ENCODE measurements around the gene GUCY1A2. TPM values are rescaled to one million over a fixed set of nuclear protein-coding genes. Genes with fewer than 3 reads are reported as not detected.

GUCY1A2 gene
- total and polyA plus RNA-seq, 2 donors from 2014 or later = 0.75 to 16.1 TPM

- Histone ChIP-seq H3K9me3 (ENCODE audit: control insufficient read depth in 2 of 3, insufficient read depth in 1 of 3, low read length in 3 of 3) (no peaks in the 10 kb centered on the region), H3K27ac (ENCODE audit: low read depth in 2 of 2, low read length in 2 of 2) (no peak overlapping the region), H3K27me3 (ENCODE audit: control insufficient read depth, insufficient read depth, low read length) (no peaks in the 10 kb centered on the region), H3K4me1 (ENCODE audit: control insufficient read depth in 2 of 3, insufficient read depth in 2 of 3, low read depth in 1 of 3, low read length in 3 of 3) (no peaks in the 10 kb centered on the region), H3K36me3 (ENCODE audit: control insufficient read depth in 2 of 3, insufficient read depth in 3 of 3, low read length in 3 of 3) (no peaks in the 10 kb centered on the region), H3K4me3 (ENCODE audit: low read length in 3 of 3) (no peak overlapping the region), H3K9ac (ENCODE audit: low read length in 3 of 3) (no peak overlapping the region)
- FAIRE-seq = no peak
- intact Hi-C loops (cut with DNase I) = no loop called here
- no peak for TF ChIP-seq CTCF (IDR thresholded peaks at IDR 0.05; ENCODE audit: borderline replicate concordance, extremely low read depth, insufficient read depth)
- no peak for DNase-seq
These were observed 392.7 kb downstream of the GUCY1A2 start for GRCh38 chr11:106625566-106625965.

GRCh38 chr11:106624377-106624776 is 393.9 kb downstream of the GUCY1A2 start:
- no peak for TF ChIP-seq CTCF (IDR thresholded peaks at IDR 0.05; ENCODE audit: borderline replicate concordance, extremely low read depth, insufficient read depth)
- H3K27ac ChIP-seq (ENCODE audit: low read depth in 2 of 2, low read length in 2 of 2) = no peak overlapping the region
- no peaks in the 10 kb centered on the region for H3K4me1 ChIP-seq (ENCODE audit: control insufficient read depth in 2 of 3, insufficient read depth in 2 of 3, low read depth in 1 of 3, low read length in 3 of 3)
- H3K36me3 ChIP-seq (ENCODE audit: control insufficient read depth in 2 of 3, insufficient read depth in 3 of 3, low read length in 3 of 3) = no peaks in the 10 kb centered on the region
- intact Hi-C loops (cut with DNase I) = no loop called here
- DNase-seq (no peak), FAIRE-seq (no peak)
- no peaks in the 10 kb centered on the region for H3K9me3 ChIP-seq (ENCODE audit: control insufficient read depth in 2 of 3, insufficient read depth in 1 of 3, low read length in 3 of 3)
- H3K27me3 ChIP-seq (ENCODE audit: control insufficient read depth, insufficient read depth, low read length) = no peaks in the 10 kb centered on the region
- no peak overlapping the region for H3K9ac ChIP-seq (ENCODE audit: low read length in 3 of 3)
- H3K4me3 ChIP-seq (ENCODE audit: low read length in 3 of 3) = no peak overlapping the region
